ENCODE results near the gene HNMT.

GRCh38 chr2:137927846-137928245, 36.4 kb upstream of the HNMT start:
- TF ChIP-seq CTCF (IDR thresholded peaks at IDR 0.05; ENCODE audit: poor library complexity, severe bottlenecking) (no peak), RAD21 (conservative IDR thresholded peaks at IDR 0.05) (no peak), EZH2 (IDR thresholded peaks at IDR 0.05; ENCODE audit: borderline replicate concordance, insufficient read depth, low read length, poor library complexity, severe bottlenecking) (no peak)
